K562 (cell line): ENCODE measurements around the gene SPATA2.

ENCODE experiments used
- CHD1 ChIP-seq: fragments of 200-600 bp; sonication (generic); IDR thresholded peaks from one replicate; pipeline ENCODE4 v1.6.1; 2012; ENCODE audit warnings: mild to moderate bottlenecking, moderate library complexity, low read length, inconsistent platforms
- E2F5 ChIP-seq: sonication (generic); formaldehyde crosslinking; IDR thresholded peaks from 2 replicates; pipeline ENCODE4 v1.8.0; 2022; ENCODE audit warnings: mild to moderate bottlenecking, missing genetic modification reagents
- HDAC6 ChIP-seq: IDR thresholded peaks from 2 replicates; pipeline ENCODE4 v1.6.1; 2012; ENCODE audit warnings: low read depth, mild to moderate bottlenecking, control low read depth, inconsistent platforms, low read length, moderate library complexity
- NFRKB ChIP-seq: fragments of 450-650 bp; IDR thresholded peaks from 2 replicates; pipeline ENCODE4 v1.6.1; 2016; ENCODE audit warnings: low read depth
- SAFB ChIP-seq: fragments of 200-400 bp; formaldehyde crosslinking; IDR thresholded peaks from 2 replicates; pipeline ENCODE4 v1.6.1; 2017; ENCODE audit warnings: low read depth, low read length, borderline replicate concordance
- TCF7 ChIP-seq: sonication (generic); IDR thresholded peaks from 2 replicates; pipeline ENCODE4 v1.6.1; 2016; ENCODE audit warnings: antibody characterized with exemption, borderline replicate concordance
- TCF7L2 ChIP-seq: fragments of 150-350 bp; IDR thresholded peaks from 2 replicates; pipeline ENCODE4 v1.6.1; 2016; ENCODE audit warnings: low read depth, mild to moderate bottlenecking, low read length, moderate library complexity
- TEAD4 ChIP-seq, 2 experiments: sonication (generic) in 1 of 2; formaldehyde crosslinking in 1 of 2; IDR thresholded peaks; 2 replicates each; pipeline versions ENCODE4 v1.6.1 to v1.8.0; 2012 to 2022; ENCODE audit warnings: borderline replicate concordance in 1 of 2, inconsistent platforms in 1 of 2, low read length in 1 of 2, mild to moderate bottlenecking in 1 of 2, missing genetic modification reagents in 1 of 2
- ZNF263 ChIP-seq: sonication (generic); formaldehyde crosslinking; IDR thresholded peaks from 2 replicates; pipeline ENCODE4 v1.8.0; 2022; ENCODE audit warnings: mild to moderate bottlenecking, missing genetic modification reagents, borderline replicate concordance
- ZNF274 ChIP-seq: IDR thresholded peaks from 2 replicates; pipeline ENCODE4 v1.6.1; 2011; ENCODE audit warnings: low read depth, mild to moderate bottlenecking, low read length, moderate library complexity, borderline replicate concordance
- ZNF431 ChIP-seq: sonication (generic); formaldehyde crosslinking; IDR thresholded peaks from 2 replicates; pipeline ENCODE4 v1.8.0; 2022; ENCODE audit warnings: mild to moderate bottlenecking, missing genetic modification reagents
- ZNF655 ChIP-seq: fragments of 250-450 bp; sonication (Bioruptor Pico); IDR thresholded peaks from 2 replicates; pipeline ENCODE4 v1.5.0; 2021

- TF ChIP-seq ZNF655 (CRISPR knock-in tag) = no peak
- TF ChIP-seq E2F5 (CRISPR knock-in tag) = no peak
- no peak for TF ChIP-seq ZNF263 (CRISPR knock-in tag)
- no peak for TF ChIP-seq SAFB
- no peak for TF ChIP-seq TCF7L2
- no peak for TF ChIP-seq NFRKB
- TF ChIP-seq TEAD4 (IDR thresholded peaks at IDR 0.05; ENCODE audit: low read length) = no peak
- no peak for TF ChIP-seq TEAD4 (CRISPR knock-in tag; IDR thresholded peaks at IDR 0.05; ENCODE audit: borderline replicate concordance)
- TF ChIP-seq ZNF431 = no peak
- TF ChIP-seq HDAC6 = no peak
- TF ChIP-seq ZNF274 = no peak
- no peak for TF ChIP-seq TCF7
- no peak for TF ChIP-seq CHD1
Measured at GRCh38 chr20:49901588-49901987, 13.7 kb downstream of the SPATA2 start.
